BE2C (cell line): ENCODE results near the gene KCNRG.

Experiments used
- DNase-seq: peaks from one replicate; pipeline ENCODE4 v3.0.0-alpha.2; 2020
- H3K27me3 ChIP-seq: fragments of 250-450 bp; sonication (Bioruptor Pico); 2 replicates; pipeline ENCODE4 v1.5.1; 2020; ENCODE audit warnings: mild to moderate bottlenecking
- H3K36me3 ChIP-seq: fragments of 250-450 bp; sonication (Bioruptor Pico); 2 replicates; pipeline ENCODE4 v1.5.1; 2020; ENCODE audit warnings: mild to moderate bottlenecking
- H3K4me1 ChIP-seq: fragments of 250-450 bp; sonication (Bioruptor Pico); 2 replicates; pipeline ENCODE4 v1.5.1; 2020
- H3K4me3 ChIP-seq: 2 replicates; pipeline ENCODE4 v1.5.1; 2011; ENCODE audit warnings: low read depth, low read length
- H3K9me3 ChIP-seq: fragments of 250-450 bp; sonication (Bioruptor Pico); 2 replicates; pipeline ENCODE4 v1.5.1; 2020
- CTCF ChIP-seq: IDR thresholded peaks from 2 replicates; pipeline ENCODE4 v1.5.1; 2012; ENCODE audit warnings: mild to moderate bottlenecking, low read depth, low read length

The KCNRG gene

GRCh38 chr13:49996161-49996915 is 18.9 kb upstream of the KCNRG start:
- no peaks in the 10 kb centered on the region for H3K27me3 ChIP-seq
- no peaks in the 10 kb centered on the region for H3K4me1 ChIP-seq
- H3K4me3 ChIP-seq: peak overlapping the region; percentile 76
- H3K9me3 ChIP-seq: no peaks in the 10 kb centered on the region
- peak; percentile 95 for DNase-seq
- no peak for TF ChIP-seq CTCF
- H3K36me3 ChIP-seq: peaks cover 24% of the 10 kb centered on the region

- TF ChIP-seq CTCF: peak; percentile 80
- H3K4me1 ChIP-seq: no peaks in the 10 kb centered on the region
- H3K9me3 ChIP-seq: no peaks in the 10 kb centered on the region
- H3K36me3 ChIP-seq: peaks cover 26% of the 10 kb centered on the region
- peak; percentile 90 for DNase-seq
- no peaks in the 10 kb centered on the region for H3K27me3 ChIP-seq
- peak within 1 kb of the TSS; percentile 89 for H3K4me3 ChIP-seq
These were observed 18.0 kb upstream of the KCNRG start, which contains the start of gene TRIM13 for GRCh38 chr13:49996951-49997895. TRIM13 (plus strand) TSS chr13:49997042; CDS start chr13:50011941, 14,899 bp downstream.

GRCh38 chr13:49997955-49998354 is 17.3 kb upstream of the KCNRG start:
- Histone ChIP-seq H3K4me1 (no peaks in the 10 kb centered on the region), H3K9me3 (no peaks in the 10 kb centered on the region), H3K27me3 (no peaks in the 10 kb centered on the region), H3K36me3 (peaks cover 31% of the 10 kb centered on the region), H3K4me3 (peak overlapping the region; percentile 89)
- DNase-seq: no peak
- no peak for TF ChIP-seq CTCF

GRCh38 chr13:49998714-49999624 is 16.3 kb upstream of the KCNRG start:
- DNase-seq: no peak
- Histone ChIP-seq H3K4me1 (no peaks in the 10 kb centered on the region), H3K4me3 (no peak overlapping the region; the same call in 1 of the 2 replicates), H3K36me3 (peaks cover 36% of the 10 kb centered on the region), H3K9me3 (no peaks in the 10 kb centered on the region), H3K27me3 (no peaks in the 10 kb centered on the region)
- TF ChIP-seq CTCF: no peak

- Histone ChIP-seq H3K27me3 (no peaks in the 10 kb centered on the region), H3K36me3 (peaks cover 43% of the 10 kb centered on the region), H3K4me3 (no peak overlapping the region), H3K4me1 (no peaks in the 10 kb centered on the region), H3K9me3 (no peaks in the 10 kb centered on the region)
- DNase-seq: no peak
- TF ChIP-seq CTCF: no peak
These were observed 14.0 kb upstream of the KCNRG start for GRCh38 chr13:50001287-50001686.
